ENCODE results near the gene PCSK9. TPM values are rescaled to one million over a fixed set of nuclear protein-coding genes. Genes with fewer than 3 reads are reported as not detected.

PCSK9 gene
- total and polyA plus RNA-seq, 2 experiments from 2014 or later = 77.6 to 327 TPM

DNA sequence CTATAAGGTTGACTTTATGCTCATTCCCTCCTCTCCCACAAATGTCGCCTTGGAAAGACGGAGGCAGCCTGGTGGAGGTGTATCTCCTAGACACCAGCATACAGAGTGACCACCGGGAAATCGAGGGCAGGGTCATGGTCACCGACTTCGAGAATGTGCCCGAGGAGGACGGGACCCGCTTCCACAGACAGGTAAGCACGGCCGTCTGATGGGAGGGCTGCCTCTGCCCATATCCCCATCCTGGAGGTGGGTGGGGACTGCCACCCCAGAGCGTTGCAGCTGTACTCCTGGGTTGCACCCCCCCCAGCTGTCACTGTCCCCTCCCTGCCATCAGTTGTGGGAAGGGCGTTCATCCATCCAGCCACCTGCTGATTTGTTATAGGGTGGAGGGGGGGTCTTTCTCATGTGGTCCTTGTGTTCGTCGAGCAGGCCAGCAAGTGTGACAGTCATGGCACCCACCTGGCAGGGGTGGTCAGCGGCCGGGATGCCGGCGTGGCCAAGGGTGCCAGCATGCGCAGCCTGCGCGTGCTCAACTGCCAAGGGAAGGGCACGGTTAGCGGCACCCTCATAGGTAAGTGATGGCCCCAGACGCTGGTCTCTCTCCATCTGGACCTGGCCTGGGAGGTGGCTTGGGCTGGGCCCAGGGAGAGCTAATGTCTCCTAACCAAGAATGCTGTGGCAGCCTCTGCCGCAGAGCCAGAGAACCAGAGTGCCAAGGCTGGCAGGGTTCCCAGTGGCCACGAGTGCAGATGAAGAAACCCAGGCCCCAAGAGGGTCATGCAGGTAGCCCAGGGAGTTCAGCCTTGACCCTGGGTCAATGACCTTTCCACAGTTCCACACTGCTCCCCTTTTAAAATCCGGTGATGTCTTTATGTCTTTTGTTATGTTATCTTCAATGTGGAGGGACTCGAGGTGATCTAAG lies 13.1 kb downstream of the PCSK9 start:
- Histone ChIP-seq H3K79me2 (replicated peaks; ENCODE audit: insufficient read depth) (peaks cover 33% of the 10 kb centered on the region), H3K36me3 (ENCODE audit: insufficient read depth) (peaks cover 57% of the 10 kb centered on the region), H3K4me2 (no peak overlapping the region), H4K20me1 (replicated peaks; ENCODE audit: insufficient read depth) (peaks cover 25% of the 10 kb centered on the region), H3K9me2 (ENCODE audit: insufficient read depth) (no peaks in the 10 kb centered on the region), H3F3A (replicated peaks; ENCODE audit: low read depth) (peaks cover 12% of the 10 kb centered on the region; the same call in 1 of the 2 replicates), H3K4me1 (ENCODE audit: insufficient read depth) (no peaks in the 10 kb centered on the region; the same call in 1 of the 2 replicates), H3K27me3 (ENCODE audit: insufficient read depth) (no peaks in the 10 kb centered on the region), H3K27ac (ENCODE audit: low read depth) (no peak overlapping the region), H2AFZ (no peak overlapping the region), H3K4me3 (no peak overlapping the region)
- no peaks in the 10 kb centered on the region for H3K9me3 Mint-ChIP-seq
- H3K27ac Mint-ChIP-seq = no peak overlapping the region
- H3K27me3 Mint-ChIP-seq (ENCODE audit: insufficient read depth, low read depth, poor library complexity) = peaks cover 6% of the 10 kb centered on the region
- no peak for TF ChIP-seq ZNF331 (CRISPR knock-in tag; IDR thresholded peaks at IDR 0.05; ENCODE audit: low read depth)
- no peak for TF ChIP-seq ZNF114 (CRISPR knock-in tag; IDR thresholded peaks at IDR 0.05)
- no peak for TF ChIP-seq JUNB (IDR thresholded peaks at IDR 0.05; ENCODE audit: unreplicated experiment)
- no peak for TF ChIP-seq POLR2AphosphoS5 (IDR thresholded peaks at IDR 0.05; ENCODE audit: low read depth)
- TF ChIP-seq CREB1 (CRISPR knock-in tag; IDR thresholded peaks at IDR 0.05; ENCODE audit: low read depth) = no peak
- no peak for TF ChIP-seq CTCF (conservative IDR thresholded peaks at IDR 0.05; ENCODE audit: low read depth in 2 of 2)
- no peak for TF ChIP-seq NANOG (IDR thresholded peaks at IDR 0.05; ENCODE audit: borderline replicate concordance)
- TF ChIP-seq REST (IDR thresholded peaks at IDR 0.05; ENCODE audit: unreplicated experiment) = no peak
- no peak for TF ChIP-seq EZH2 (IDR thresholded peaks at IDR 0.05; ENCODE audit: low read depth, unreplicated experiment)
- peaks cover 20% of the 10 kb centered on the region; the same call in 2 of the 3 replicates for H3K36me3 Mint-ChIP-seq (ENCODE audit: low read depth)
- no peaks in the 10 kb centered on the region for H3K4me1 Mint-ChIP-seq
- no peak overlapping the region for H3K4me3 Mint-ChIP-seq
- ATAC-seq (no peak), DNase-seq (ENCODE audit: low spot score) (no peak)
